ENCODE measurements around the gene DUSP10. TPM values are rescaled to one million over a fixed set of nuclear protein-coding genes. Genes with fewer than 3 reads are reported as not detected.
A peak's percentile ranks its signal among the peaks of the same experiment; 100 is the strongest.

The DUSP10 gene
- total and polyA plus RNA-seq, 2 experiments from 2014 or later = 13.8 to 25.4 TPM

GRCh38 chr1:221672965-221673364 lies 68.9 kb downstream of the DUSP10 start:
- no peaks in the 10 kb centered on the region for H3K9me3 ChIP-seq (ENCODE audit: low read depth)
- H3K27me3 ChIP-seq = no peaks in the 10 kb centered on the region
- no peak for TF ChIP-seq CTCF (IDR thresholded peaks at IDR 0.05; ENCODE audit: low read depth, low read length)
- H3K36me3 ChIP-seq = no peaks in the 10 kb centered on the region
- no peaks in the 10 kb centered on the region for H3K4me1 ChIP-seq (ENCODE audit: low read depth)
- no peak overlapping the region for H3K4me3 ChIP-seq
- no peak overlapping the region for H3K27ac ChIP-seq
- no peak for DNase-seq (ENCODE audit: low read depth in 1 of 2, low spot score in 1 of 2)

DNA sequence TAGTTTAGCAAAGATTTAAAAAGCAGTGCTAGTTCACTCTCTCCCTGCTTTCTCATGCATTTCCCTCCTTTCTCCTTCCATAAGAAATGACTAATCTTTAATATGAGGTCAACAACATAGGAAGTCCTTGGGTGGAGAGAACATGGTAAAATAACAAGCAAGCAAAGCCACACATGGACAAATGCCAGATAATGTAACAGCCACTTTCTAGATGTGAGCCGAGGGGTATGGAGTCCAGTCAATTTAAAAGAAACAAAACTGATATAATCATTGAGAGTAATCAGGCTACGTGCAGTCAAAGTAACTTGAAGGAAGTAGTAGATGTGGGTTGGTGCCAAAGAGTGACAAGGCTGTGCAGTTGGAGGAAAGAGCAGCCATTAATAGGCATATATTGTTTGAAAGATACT lies 69.6 kb downstream of the DUSP10 start:
- no peak overlapping the region for H3K27ac ChIP-seq
- peak in 1 of 2 donors; percentile 59 for DNase-seq (ENCODE audit: low read depth in 1 of 2, low spot score in 1 of 2)

DNA sequence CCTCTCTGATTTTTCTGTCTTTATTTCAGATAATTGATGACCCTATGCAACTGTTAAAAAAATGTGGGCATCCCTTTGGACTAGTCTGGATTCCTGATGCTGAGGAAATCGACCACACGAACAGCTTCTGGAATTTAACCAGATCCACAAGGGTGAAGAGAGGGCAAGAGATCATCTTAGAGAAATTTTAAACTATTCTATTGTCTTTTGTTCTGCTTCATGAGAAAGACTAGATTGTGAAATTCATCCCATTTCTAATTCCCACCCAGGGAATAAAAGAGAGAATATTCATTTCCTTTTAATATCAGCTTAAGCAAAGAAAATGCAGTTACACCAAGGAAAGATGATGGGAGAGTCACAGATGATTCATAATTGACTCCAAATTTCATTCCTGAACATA lies 71.8 kb downstream of the DUSP10 start:
- Histone ChIP-seq H3K27me3 (no peaks in the 10 kb centered on the region), H3K27ac (no peak overlapping the region), H3K9me3 (ENCODE audit: low read depth) (no peaks in the 10 kb centered on the region), H3K4me1 (ENCODE audit: low read depth) (peaks cover 4% of the 10 kb centered on the region), H3K4me3 (no peak overlapping the region), H3K36me3 (no peaks in the 10 kb centered on the region)
- no peak for TF ChIP-seq CTCF (IDR thresholded peaks at IDR 0.05; ENCODE audit: low read depth, low read length)
- peak in 1 of 2 donors; percentile 32 for DNase-seq (ENCODE audit: low read depth in 1 of 2, low spot score in 1 of 2)

More for the DNA sequence above, 69.6 kb downstream of the DUSP10 start:
- no peaks in the 10 kb centered on the region for H3K36me3 ChIP-seq
- no peak for TF ChIP-seq CTCF (IDR thresholded peaks at IDR 0.05; ENCODE audit: low read depth, low read length)
- H3K4me3 ChIP-seq = no peak overlapping the region
- H3K27me3 ChIP-seq = no peaks in the 10 kb centered on the region
- peaks cover 3% of the 10 kb centered on the region for H3K4me1 ChIP-seq (ENCODE audit: low read depth)
- no peaks in the 10 kb centered on the region for H3K9me3 ChIP-seq (ENCODE audit: low read depth)

DNA sequence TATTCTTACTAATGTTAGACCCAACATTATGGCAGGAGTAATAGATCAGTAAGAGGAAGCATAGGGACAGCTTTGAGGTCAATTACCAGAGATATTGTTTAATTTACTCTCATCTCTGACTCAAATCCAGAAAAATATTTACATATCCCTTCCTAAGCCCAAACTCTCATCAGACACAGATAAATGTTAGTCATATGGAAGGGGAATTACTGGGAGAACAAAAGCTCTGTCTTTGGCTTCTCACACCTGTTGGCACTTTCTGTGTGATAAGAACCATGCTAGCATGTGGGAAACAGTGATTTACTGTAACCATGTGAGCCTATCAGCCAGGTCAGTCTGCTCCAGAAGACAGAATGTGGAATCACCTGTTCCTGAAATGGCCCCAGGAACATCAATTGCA lies 72.4 kb downstream of the DUSP10 start:
- no peak for TF ChIP-seq CTCF (IDR thresholded peaks at IDR 0.05; ENCODE audit: low read depth, low read length)
- Histone ChIP-seq H3K4me1 (ENCODE audit: low read depth) (peaks cover 4% of the 10 kb centered on the region), H3K36me3 (no peaks in the 10 kb centered on the region), H3K4me3 (no peak overlapping the region), H3K27me3 (no peaks in the 10 kb centered on the region), H3K27ac (no peak overlapping the region), H3K9me3 (ENCODE audit: low read depth) (no peaks in the 10 kb centered on the region)
- DNase-seq (ENCODE audit: low read depth in 1 of 2, low spot score in 1 of 2) = no peak

DNA sequence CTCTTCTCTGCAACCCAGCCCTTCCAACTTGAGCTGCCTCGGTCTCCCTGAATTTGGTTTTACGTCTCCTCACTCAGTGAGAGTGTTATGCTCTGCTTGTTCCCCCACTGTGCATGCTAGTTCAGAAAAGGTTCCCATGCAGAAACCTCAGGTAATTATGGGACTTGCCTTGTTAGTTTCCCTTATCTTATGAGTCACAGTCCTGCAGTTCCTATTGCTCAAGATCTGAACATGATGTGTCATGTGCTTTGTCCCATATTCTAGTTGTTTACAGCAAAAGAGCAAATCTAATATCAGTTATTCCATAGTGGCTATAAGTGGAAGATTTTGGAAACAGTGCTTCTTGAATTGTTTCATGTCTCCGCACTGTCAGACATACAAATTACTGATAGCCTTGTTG lies 74.4 kb downstream of the DUSP10 start:
- peak in 1 of 2 donors; percentile 72 for DNase-seq (ENCODE audit: low read depth in 1 of 2, low spot score in 1 of 2)
- H3K27me3 ChIP-seq = no peaks in the 10 kb centered on the region
- no peaks in the 10 kb centered on the region for H3K36me3 ChIP-seq
- peaks cover 4% of the 10 kb centered on the region for H3K4me1 ChIP-seq (ENCODE audit: low read depth)
- no peaks in the 10 kb centered on the region for H3K9me3 ChIP-seq (ENCODE audit: low read depth)
- H3K27ac ChIP-seq = no peak overlapping the region
- no peak overlapping the region for H3K4me3 ChIP-seq
- no peak for TF ChIP-seq CTCF (IDR thresholded peaks at IDR 0.05; ENCODE audit: low read depth, low read length)

DNA sequence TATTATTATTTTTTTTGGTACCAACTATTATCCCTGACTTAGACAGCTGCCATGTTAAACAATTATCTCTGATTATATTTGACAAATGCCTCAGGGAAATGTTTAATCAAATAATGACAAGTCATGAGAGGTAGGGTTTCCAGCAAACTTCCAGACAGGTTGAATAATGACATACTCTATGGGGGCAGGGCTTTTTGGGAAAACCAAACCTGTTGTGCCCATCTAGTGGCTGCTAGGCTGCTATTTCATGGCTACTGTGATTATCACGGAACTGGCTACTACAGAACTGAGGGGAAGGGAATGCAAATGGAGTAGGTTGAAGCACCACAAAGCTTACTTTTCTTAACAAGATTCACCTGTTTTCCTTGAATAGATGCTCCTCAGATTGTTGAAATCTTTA lies 77.6 kb downstream of the DUSP10 start:
- Histone ChIP-seq H3K4me1 (ENCODE audit: low read depth) (peaks cover 4% of the 10 kb centered on the region), H3K36me3 (no peaks in the 10 kb centered on the region), H3K27me3 (no peaks in the 10 kb centered on the region), H3K9me3 (ENCODE audit: low read depth) (no peaks in the 10 kb centered on the region), H3K27ac (no peak overlapping the region), H3K4me3 (no peak overlapping the region)
- no peak for TF ChIP-seq CTCF (IDR thresholded peaks at IDR 0.05; ENCODE audit: low read depth, low read length)
- peak in 1 of 2 donors; percentile 4 for DNase-seq (ENCODE audit: low read depth in 1 of 2, low spot score in 1 of 2)
